IMR-90 (cell line): Measurements from ENCODE around the gene PDLIM5.
"Not testable (repeated sequence)": the region's sequence is repeated elsewhere in the genome, so short reads cannot be mapped to it uniquely, and the experiment has no call there.

ENCODE experiments used
- BHLHE40 ChIP-seq: fragments of 150-350 bp; IDR thresholded peaks from 2 replicates; pipeline ENCODE4 v1.6.1; 2016; ENCODE audit warnings: mild to moderate bottlenecking, low read depth, low read length
- CEBPB ChIP-seq: IDR thresholded peaks from 2 replicates; pipeline ENCODE4 v1.6.1; 2012; ENCODE audit warnings: low read depth, low read length, improper control_type of control experiment
- CHD1 ChIP-seq: IDR thresholded peaks from 2 replicates; pipeline ENCODE4 v1.6.1; 2012; ENCODE audit warnings: low read depth, low read length, improper control_type of control experiment
- CTCF ChIP-seq: conservative IDR thresholded peaks from 2 replicates; pipeline ENCODE4 v1.5.1; 2012; ENCODE audit warnings: mild to moderate bottlenecking, low read depth, low read length, improper control_type of control experiment
- MAFK ChIP-seq: IDR thresholded peaks from 2 replicates; pipeline ENCODE4 v1.6.1; 2012; ENCODE audit warnings: low read depth, low read length, improper control_type of control experiment
- MXI1 ChIP-seq: IDR thresholded peaks from 2 replicates; pipeline ENCODE4 v1.6.1; 2012; ENCODE audit warnings: low read depth, mild to moderate bottlenecking, low read length, moderate library complexity, borderline replicate concordance
- POLR2A ChIP-seq: IDR thresholded peaks from 2 replicates; pipeline ENCODE4 v1.6.1; 2012; ENCODE audit warnings: mild to moderate bottlenecking, low read depth, low read length
- RAD21 ChIP-seq: IDR thresholded peaks from 2 replicates; pipeline ENCODE4 v1.6.1; 2012; ENCODE audit warnings: low read length, improper control_type of control experiment
- RFX5 ChIP-seq: IDR thresholded peaks from 2 replicates; pipeline ENCODE4 v1.8.0; 2012; ENCODE audit warnings: low read depth, mild to moderate bottlenecking, low read length, moderate library complexity
- SMC3 ChIP-seq: fragments of 150-350 bp; IDR thresholded peaks from 2 replicates; pipeline ENCODE4 v1.6.1; 2016; ENCODE audit warnings: low read depth, mild to moderate bottlenecking, antibody characterized with exemption, low read length, moderate library complexity
- TF ChIP-seq, protein P1 (sequence below): fragments of 150-350 bp; IDR thresholded peaks from 2 replicates; pipeline ENCODE4 v1.6.1; 2017; ENCODE audit warnings: mild to moderate bottlenecking, antibody characterized with exemption, low read length, low read depth
- TF ChIP-seq, protein P2 (sequence below): fragments of 150-350 bp; IDR thresholded peaks from 2 replicates; pipeline ENCODE4 v1.6.1; 2016; ENCODE audit warnings: low read depth, mild to moderate bottlenecking, low read length, moderate library complexity, borderline replicate concordance

GRCh38 chr4:94513532-94513931 is 61.8 kb downstream of the PDLIM5 start:
- TF ChIP-seq CTCF, POLR2A, MXI1, MAFK, RFX5, RAD21, CEBPB, BHLHE40, SMC3, CHD1: not testable (repeated sequence)
- TF ChIP-seq, protein P1, sequence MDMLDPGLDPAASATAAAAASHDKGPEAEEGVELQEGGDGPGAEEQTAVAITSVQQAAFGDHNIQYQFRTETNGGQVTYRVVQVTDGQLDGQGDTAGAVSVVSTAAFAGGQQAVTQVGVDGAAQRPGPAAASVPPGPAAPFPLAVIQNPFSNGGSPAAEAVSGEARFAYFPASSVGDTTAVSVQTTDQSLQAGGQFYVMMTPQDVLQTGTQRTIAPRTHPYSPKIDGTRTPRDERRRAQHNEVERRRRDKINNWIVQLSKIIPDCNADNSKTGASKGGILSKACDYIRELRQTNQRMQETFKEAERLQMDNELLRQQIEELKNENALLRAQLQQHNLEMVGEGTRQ: not testable (repeated sequence)
- TF ChIP-seq, protein P2, sequence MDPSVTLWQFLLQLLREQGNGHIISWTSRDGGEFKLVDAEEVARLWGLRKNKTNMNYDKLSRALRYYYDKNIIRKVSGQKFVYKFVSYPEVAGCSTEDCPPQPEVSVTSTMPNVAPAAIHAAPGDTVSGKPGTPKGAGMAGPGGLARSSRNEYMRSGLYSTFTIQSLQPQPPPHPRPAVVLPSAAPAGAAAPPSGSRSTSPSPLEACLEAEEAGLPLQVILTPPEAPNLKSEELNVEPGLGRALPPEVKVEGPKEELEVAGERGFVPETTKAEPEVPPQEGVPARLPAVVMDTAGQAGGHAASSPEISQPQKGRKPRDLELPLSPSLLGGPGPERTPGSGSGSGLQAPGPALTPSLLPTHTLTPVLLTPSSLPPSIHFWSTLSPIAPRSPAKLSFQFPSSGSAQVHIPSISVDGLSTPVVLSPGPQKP: not testable (repeated sequence)
